Stimulated activated naive CD8-positive, alpha-beta T cell treated with anti-CD3 and anti-CD28 coated beads, Interleukin-15, Interleukin-2, amounts not matched to agents 100 ng/mL and 50 ng/mL, for 24 hours (primary cell): ENCODE results near the gene DHRSX.
"Not testable (repeated sequence)": the region's sequence is repeated elsewhere in the genome, so short reads cannot be mapped to it uniquely, and the experiment has no call there.

ENCODE experiments used
- H3K27ac Mint-ChIP-seq: one replicate; pipeline ENCODE4 v1.8.0; 2021; ENCODE audit warnings: mild to moderate bottlenecking, mixed read lengths
- H3K27me3 Mint-ChIP-seq: one replicate; pipeline ENCODE4 v1.8.0; 2021; ENCODE audit warnings: mixed read lengths
- H3K36me3 Mint-ChIP-seq: one replicate; pipeline ENCODE4 v1.8.0; 2021; ENCODE audit warnings: low read depth, mixed read lengths
- H3K4me1 Mint-ChIP-seq: one replicate; pipeline ENCODE4 v1.8.0; 2021; ENCODE audit warnings: low read depth, mixed read lengths
- H3K4me3 Mint-ChIP-seq: one replicate; pipeline ENCODE4 v1.8.0; 2021; ENCODE audit warnings: mild to moderate bottlenecking, mixed read lengths
- H3K9me3 Mint-ChIP-seq: one replicate; pipeline ENCODE4 v1.8.0; 2021; ENCODE audit warnings: mixed read lengths

Gene DHRSX

DNA sequence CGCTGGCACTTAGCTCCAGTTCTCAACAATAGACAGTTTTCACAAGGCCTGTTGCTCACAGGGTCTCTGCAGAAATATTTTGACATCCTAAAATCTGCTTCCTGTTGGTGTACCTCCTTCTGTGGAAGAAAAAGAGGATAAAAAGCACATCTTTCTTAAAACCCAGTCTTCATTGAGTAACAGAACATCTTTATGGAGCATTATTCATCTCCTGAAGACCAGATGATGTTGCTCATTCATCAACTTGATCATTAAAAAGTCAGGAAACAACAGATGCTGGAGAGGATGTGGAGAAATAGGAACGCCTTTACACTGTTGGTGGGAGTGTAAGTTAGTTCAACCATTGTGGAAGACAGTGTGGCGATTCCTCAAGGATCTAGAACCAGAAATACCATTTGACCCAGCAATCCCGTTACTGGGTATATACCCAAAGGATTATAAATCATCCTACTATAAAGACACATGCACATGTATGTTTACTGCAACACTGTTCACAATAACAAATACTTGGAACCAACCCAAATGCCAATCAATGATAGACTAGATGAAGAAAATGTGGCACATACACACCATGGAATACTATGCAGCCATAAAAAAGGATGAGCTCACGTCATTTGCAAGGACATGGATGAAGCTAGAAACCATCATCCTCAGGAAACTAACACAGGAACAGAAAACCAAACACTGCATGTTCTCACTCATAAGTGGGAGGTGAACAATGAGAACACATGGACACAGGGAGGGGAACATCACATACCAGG is 33.7 kb upstream of the DHRSX start:
- H3K4me1 Mint-ChIP-seq, H3K36me3 Mint-ChIP-seq, H3K4me3 Mint-ChIP-seq, H3K27me3 Mint-ChIP-seq, H3K9me3 Mint-ChIP-seq, H3K27ac Mint-ChIP-seq: not testable (repeated sequence)

DNA sequence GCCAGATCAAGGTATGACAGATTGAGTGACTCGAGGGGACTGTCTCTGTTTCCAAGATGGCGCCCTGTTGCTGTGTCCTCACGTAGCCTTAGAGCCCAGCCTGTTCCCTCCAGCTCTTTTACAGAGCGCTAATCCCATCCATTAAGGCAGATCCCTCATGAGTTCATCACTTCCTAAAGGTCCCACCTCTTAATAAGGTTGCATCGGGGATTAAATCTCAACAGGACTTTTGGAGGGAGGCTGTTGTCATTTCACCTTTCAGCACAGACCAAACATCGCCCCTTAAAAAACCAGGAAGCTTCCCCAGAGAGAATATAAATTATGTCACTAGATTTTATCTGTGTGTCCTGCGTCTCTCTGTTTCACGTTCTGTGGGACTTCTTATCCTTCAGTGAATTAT is 32.6 kb upstream of the DHRSX start:
- no peaks in the 10 kb centered on the region for H3K4me1 Mint-ChIP-seq
- H3K4me3 Mint-ChIP-seq = no peak overlapping the region
- H3K27ac Mint-ChIP-seq = no peak overlapping the region
- H3K27me3 Mint-ChIP-seq = peaks cover 4% of the 10 kb centered on the region
- H3K9me3 Mint-ChIP-seq = no peaks in the 10 kb centered on the region
- no peaks in the 10 kb centered on the region for H3K36me3 Mint-ChIP-seq

DNA sequence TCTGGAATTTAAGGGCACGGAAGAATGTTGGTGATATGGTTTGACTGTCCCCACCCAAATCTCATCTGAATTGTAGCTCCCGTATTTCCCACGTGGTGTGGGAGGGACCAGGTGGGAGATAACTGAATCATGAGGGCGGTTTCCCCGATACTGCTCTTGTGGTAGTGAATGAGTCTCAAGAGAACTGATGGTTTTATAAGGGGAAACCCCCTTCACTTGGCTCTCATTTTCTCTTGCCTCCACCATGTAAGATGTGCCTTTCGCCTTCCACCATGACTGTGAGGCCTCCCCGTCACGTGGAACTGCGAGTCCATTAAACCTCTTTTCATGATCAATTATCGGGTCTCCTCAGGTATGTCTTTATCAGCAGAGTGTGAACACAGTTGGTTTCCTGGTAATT is 25.6 kb upstream of the DHRSX start:
- H3K4me1 Mint-ChIP-seq = no peaks in the 10 kb centered on the region
- no peaks in the 10 kb centered on the region for H3K36me3 Mint-ChIP-seq
- peaks cover 11% of the 10 kb centered on the region for H3K9me3 Mint-ChIP-seq
- no peak overlapping the region for H3K27ac Mint-ChIP-seq
- peaks cover 17% of the 10 kb centered on the region for H3K27me3 Mint-ChIP-seq
- H3K4me3 Mint-ChIP-seq = no peak overlapping the region

DNA sequence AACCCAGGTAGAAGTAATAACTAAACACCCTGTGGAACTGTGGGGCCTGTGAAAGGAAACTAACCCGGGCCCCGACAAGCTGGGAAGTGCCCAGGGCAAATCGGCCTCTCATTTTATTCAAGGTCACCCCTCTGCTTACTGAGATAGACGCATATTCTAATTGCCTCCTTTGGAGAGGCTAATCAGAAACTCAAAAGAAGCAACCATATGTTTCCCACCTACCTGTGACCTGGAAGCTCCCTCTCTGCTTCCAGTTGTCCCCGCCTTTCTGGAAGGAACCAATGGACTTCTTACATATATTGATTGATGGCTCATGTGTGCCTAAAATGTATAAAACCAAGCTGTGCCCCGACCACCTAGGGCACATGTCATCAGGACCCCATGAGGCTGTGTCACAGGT is 23.1 kb upstream of the DHRSX start:
- Mint-ChIP-seq H3K27me3 (peaks cover 17% of the 10 kb centered on the region), H3K36me3 (no peaks in the 10 kb centered on the region), H3K9me3 (peaks cover 11% of the 10 kb centered on the region), H3K4me1 (no peaks in the 10 kb centered on the region), H3K27ac (no peak overlapping the region), H3K4me3 (no peak overlapping the region)

DNA sequence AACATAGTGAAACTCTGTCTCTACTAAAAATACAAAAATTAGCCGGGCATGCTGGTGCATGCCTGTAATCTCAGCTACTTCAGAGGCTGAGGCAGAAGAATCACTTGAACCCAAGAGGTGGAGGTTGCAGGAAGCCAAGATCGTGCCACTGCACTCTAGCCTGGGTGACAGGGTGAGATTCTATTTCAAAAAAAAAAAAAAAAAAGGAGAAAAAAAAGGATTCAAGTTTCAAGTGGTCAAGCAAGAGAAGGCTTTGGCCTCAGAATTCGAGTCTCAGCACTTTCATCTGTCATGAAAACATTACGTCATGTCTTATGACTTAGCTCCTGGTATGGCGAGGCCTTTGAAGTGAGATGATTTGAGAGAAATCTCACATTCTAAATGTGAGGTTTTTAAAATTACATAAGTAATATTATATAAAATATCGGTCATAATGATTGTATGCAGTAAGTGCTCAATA is 21.2 kb upstream of the DHRSX start:
- H3K27me3 Mint-ChIP-seq = peaks cover 11% of the 10 kb centered on the region
- H3K9me3 Mint-ChIP-seq = peaks cover 6% of the 10 kb centered on the region
- no peaks in the 10 kb centered on the region for H3K36me3 Mint-ChIP-seq
- peaks cover 10% of the 10 kb centered on the region for H3K4me1 Mint-ChIP-seq
- H3K27ac Mint-ChIP-seq = no peak overlapping the region
- H3K4me3 Mint-ChIP-seq = no peak overlapping the region

DNA sequence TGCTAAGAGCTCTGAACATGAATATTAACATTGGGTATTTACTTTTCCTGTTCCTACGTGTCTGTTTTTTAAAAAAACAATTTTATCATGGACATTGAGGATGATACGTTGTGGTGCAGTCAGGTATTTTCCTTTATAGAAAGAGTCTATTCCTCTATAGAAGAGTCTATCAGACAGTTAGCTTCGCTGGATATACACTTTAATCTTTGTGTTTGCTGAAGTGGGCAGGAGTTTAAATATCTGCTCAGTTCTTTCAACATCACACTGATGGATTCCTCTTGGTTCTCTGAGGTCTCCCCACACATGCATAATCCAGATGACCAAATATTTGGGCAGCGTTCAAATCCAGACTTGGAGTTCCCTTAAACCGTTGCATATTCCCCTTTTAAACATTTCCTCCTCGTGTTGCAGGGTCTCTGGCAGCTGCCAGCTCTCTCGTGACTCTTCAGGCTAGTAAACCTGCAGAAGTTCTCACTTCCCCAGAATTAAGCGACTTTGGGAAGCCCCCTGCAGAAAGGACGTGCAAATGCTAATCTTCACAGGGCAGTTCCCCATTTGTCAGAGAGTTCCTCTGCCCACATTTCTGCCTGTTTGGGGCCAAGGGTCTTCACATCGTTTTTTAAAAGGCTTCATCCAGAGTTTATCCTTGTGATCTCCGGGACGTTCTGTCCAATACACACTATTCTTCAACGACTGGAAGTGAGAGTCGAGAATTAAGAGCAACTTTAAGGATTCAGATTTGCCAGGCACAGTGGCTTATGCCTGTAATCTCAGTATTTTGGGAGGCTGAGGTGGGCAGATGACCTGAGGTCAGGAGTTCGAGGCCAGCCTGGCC is 20.5 kb upstream of the DHRSX start:
- no peak overlapping the region for H3K4me3 Mint-ChIP-seq
- peaks cover 1% of the 10 kb centered on the region for H3K9me3 Mint-ChIP-seq
- no peak overlapping the region for H3K27ac Mint-ChIP-seq
- peaks cover 13% of the 10 kb centered on the region for H3K4me1 Mint-ChIP-seq
- no peaks in the 10 kb centered on the region for H3K36me3 Mint-ChIP-seq
- peaks cover 6% of the 10 kb centered on the region for H3K27me3 Mint-ChIP-seq

DNA sequence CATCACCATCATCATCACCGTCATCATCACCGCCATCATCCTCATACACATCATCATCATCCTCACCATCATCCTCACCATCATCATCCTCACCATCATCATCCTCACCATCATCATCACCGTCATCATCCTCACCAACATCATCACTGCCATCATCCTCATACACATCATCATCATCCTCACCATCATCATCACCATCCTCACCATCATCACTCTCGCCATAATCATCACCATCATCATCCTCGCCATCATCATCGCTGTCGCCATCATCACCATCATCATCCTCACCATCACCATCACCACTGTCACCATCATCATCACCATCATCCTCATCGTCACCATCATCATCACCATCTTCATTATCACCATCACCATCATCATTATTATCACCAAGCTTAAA is 19.8 kb upstream of the DHRSX start:
- Mint-ChIP-seq H3K4me1 (peaks cover 13% of the 10 kb centered on the region), H3K9me3 (no peaks in the 10 kb centered on the region), H3K36me3 (no peaks in the 10 kb centered on the region), H3K27me3 (peaks cover 7% of the 10 kb centered on the region), H3K27ac (no peak overlapping the region), H3K4me3 (no peak overlapping the region)

DNA sequence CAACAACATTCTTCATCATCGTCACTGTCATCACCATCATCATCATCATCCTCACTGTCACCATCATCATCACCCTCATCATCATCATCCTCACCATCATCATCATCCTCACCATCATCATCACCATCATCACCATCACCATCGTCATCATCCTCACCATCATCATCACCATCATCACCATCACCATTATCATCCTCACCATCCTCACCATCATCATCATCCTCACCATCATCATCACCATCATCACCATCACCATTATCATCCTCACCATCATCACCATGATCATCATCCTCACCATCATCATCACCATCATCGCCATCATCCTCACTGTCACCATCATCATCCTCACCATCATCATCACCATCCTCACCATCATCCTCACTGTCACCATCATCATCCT is 18.9 kb upstream of the DHRSX start:
- peaks cover 13% of the 10 kb centered on the region for H3K4me1 Mint-ChIP-seq
- not testable (repeated sequence) for H3K27ac Mint-ChIP-seq, H3K9me3 Mint-ChIP-seq, H3K27me3 Mint-ChIP-seq, H3K4me3 Mint-ChIP-seq, H3K36me3 Mint-ChIP-seq

DNA sequence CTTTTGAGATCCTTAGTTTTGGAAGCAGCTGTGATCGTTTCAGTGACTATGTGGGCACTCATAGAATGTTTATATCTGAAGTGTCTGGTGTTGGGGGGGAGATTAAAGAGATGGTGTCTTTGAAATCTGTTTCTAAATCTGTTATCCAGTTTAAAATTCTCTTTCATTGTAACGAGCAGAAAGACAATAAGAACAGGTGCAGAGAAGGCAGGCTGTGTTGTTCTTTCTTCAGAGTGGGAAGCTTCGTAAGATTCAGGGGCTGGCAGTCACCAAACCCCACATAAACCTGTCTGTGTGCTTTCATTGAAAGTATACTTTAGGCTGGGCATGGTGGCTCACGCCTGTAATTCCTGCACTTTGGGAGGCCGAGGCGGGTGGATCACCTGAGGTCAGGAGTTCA is 16.3 kb upstream of the DHRSX start:
- H3K4me1 Mint-ChIP-seq = peaks cover 13% of the 10 kb centered on the region
- no peaks in the 10 kb centered on the region for H3K36me3 Mint-ChIP-seq
- no peak overlapping the region for H3K4me3 Mint-ChIP-seq
- no peak overlapping the region for H3K27ac Mint-ChIP-seq
- no peaks in the 10 kb centered on the region for H3K9me3 Mint-ChIP-seq
- peaks cover 4% of the 10 kb centered on the region for H3K27me3 Mint-ChIP-seq

DNA sequence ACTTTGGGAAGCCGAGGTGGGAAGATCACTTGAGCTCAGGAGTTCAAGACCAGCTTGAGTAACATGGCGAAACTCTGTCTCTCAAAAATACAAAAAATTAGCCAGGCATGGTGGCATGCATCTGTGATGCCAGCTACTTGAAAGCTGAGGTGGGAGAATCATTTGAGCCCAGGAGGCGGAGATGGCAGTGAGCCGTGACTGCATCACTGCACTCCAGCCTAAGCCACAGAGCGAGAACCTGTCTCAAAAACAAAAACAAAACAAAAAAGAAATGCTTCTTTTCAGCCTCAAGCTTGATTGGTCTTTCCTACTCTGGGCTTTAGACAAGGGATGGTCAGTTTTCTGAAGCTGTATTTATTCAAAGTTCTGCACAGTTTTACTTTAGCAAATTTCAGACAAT is 15.8 kb upstream of the DHRSX start:
- H3K4me3 Mint-ChIP-seq = no peak overlapping the region
- H3K27me3 Mint-ChIP-seq = peaks cover 4% of the 10 kb centered on the region
- no peaks in the 10 kb centered on the region for H3K36me3 Mint-ChIP-seq
- no peak overlapping the region for H3K27ac Mint-ChIP-seq
- peaks cover 13% of the 10 kb centered on the region for H3K4me1 Mint-ChIP-seq
- H3K9me3 Mint-ChIP-seq = no peaks in the 10 kb centered on the region

DNA sequence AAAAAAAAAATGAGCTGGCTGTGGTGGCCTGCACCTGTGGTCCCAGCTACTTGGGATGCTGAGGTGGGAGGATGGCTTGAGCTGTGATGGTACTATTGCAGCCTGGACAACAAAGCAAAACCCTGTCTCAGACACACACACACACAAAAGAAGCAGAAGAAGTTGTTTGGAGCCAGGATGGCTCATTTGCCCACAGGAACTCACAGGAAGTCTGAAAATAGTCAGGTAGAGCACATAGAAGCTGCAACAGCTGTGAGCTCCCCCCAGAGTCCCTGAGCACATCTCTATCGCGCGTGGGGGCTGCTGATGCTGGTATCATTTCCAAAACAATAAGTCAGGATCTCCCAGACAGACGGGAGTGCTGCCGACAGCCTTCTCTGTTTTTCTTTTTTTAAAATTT is 13.4 kb upstream of the DHRSX start:
- Mint-ChIP-seq H3K4me3 (no peak overlapping the region), H3K36me3 (no peaks in the 10 kb centered on the region), H3K27me3 (peaks cover 4% of the 10 kb centered on the region), H3K9me3 (no peaks in the 10 kb centered on the region), H3K4me1 (peaks cover 13% of the 10 kb centered on the region), H3K27ac (no peak overlapping the region)

DNA sequence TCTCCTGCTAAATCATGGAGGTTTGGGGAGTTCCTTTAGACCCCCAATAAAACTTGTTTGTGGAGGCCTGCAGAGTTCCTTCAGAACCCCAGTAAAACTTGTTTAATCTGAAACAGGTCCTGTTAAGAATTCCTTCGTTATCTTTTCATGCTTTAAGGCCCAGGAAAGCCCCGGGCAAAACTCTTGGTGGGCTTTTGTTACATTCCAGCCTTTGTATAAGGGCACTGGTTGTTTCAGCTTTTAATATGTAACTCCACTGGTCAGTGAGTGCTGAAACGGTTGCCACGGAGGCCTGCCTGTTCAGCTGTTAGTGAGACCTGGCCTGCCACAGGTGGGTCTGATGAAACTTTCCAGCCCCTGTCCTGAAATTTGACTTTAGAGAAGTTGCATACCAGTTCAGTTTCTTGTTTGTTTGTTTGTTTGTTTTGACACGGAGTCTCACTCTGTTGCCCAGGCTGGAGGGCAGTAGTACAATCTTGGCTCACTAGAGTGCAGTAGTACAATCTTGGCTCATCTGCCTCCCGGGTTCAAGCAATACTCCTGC is 12.4 kb upstream of the DHRSX start:
- no peak overlapping the region for H3K27ac Mint-ChIP-seq
- H3K4me1 Mint-ChIP-seq = peaks cover 13% of the 10 kb centered on the region
- H3K4me3 Mint-ChIP-seq = no peak overlapping the region
- H3K27me3 Mint-ChIP-seq = peaks cover 7% of the 10 kb centered on the region
- H3K36me3 Mint-ChIP-seq = no peaks in the 10 kb centered on the region
- H3K9me3 Mint-ChIP-seq = no peaks in the 10 kb centered on the region

DNA sequence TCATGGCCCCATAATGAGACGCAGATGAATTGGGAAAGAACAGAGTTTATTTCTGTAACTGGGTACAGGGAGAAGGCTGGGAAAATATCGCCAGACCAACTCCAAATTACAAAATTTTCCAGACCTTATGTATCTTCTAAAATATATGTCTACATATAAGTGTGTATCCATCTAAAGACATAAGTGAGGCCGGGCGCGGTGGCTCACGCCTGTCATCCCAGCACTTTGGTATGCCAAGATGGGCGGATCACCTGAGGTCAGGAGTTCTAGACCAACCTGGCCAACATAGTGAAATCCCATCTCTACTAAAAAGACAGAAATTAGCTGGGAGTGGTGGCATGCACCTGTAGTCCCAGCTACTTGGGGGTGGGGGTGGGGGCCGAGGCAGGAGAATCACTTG is 11.7 kb upstream of the DHRSX start:
- Mint-ChIP-seq H3K36me3 (no peaks in the 10 kb centered on the region), H3K27me3 (peaks cover 7% of the 10 kb centered on the region), H3K4me3 (no peak overlapping the region), H3K4me1 (peaks cover 6% of the 10 kb centered on the region), H3K27ac (no peak overlapping the region), H3K9me3 (no peaks in the 10 kb centered on the region)

DNA sequence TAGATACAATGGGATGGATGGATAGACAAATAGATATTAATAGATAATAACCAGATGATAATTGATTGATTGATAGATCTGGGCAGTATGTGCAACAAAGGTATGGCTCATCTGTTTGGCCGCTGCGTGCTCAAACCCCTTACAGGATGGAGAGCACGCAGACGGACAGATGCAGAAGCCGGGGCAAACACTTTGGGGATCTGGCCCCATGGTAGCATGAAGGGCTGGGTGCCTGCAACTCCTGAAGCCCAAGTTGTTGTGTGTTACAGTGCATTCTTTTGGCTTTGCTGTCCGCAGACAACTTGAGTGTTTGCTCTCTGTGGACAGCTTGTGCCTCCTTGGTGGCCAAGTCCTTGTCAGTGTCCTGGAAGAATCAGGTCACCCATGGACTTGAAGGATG is 10.6 kb upstream of the DHRSX start:
- Mint-ChIP-seq H3K4me3 (no peak overlapping the region), H3K9me3 (no peaks in the 10 kb centered on the region), H3K27me3 (peaks cover 7% of the 10 kb centered on the region), H3K27ac (no peak overlapping the region), H3K36me3 (no peaks in the 10 kb centered on the region), H3K4me1 (no peaks in the 10 kb centered on the region)

DNA sequence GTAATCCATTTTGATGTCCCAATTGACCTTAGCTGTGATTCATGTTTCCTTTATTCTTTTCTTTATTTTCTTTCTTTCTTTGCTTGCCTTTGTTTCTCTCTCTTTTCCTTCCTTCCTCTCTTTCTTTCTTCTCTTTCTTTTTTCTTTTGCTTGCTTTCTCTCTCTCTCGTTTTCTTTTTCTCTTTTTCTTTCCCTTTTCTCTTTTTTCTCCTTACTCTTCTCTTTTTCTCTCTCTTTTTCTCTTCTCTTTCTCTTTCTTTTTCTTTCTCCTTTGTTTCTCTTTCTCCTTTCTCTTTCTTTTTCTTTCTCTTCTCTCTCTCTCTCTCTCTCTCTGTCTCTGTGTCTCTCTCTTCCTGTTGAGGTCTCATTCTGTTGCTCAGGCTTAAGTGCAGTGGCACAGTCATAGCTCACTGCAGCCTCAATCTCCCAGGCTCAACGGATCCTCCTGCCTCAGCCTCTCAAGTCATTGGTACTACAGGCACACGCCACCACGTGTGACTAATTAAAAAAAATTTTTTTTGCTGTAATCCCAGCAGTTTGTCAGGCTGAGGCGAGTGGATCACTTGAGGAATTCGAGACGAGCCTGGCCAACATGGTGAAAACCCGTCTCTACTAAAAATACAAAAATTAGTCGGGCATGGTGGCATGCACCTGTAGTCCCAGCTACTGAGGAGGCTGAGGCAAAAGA is 8.0 kb upstream of the DHRSX start:
- Mint-ChIP-seq H3K27ac (no peak overlapping the region), H3K4me1 (no peaks in the 10 kb centered on the region), H3K9me3 (no peaks in the 10 kb centered on the region), H3K4me3 (no peak overlapping the region), H3K36me3 (no peaks in the 10 kb centered on the region), H3K27me3 (peaks cover 3% of the 10 kb centered on the region)
